GM12873 (cell line): ENCODE measurements around the gene GOLIM4.
A peak's percentile ranks its signal among the peaks of the same experiment; 100 is the strongest.

Experiments used
- TF ChIP-seq, protein P1 (sequence below): IDR thresholded peaks from 2 replicates; pipeline ENCODE4 v1.5.1; 2012; ENCODE audit warnings: low read depth, mild to moderate bottlenecking, moderate library complexity, low read length, control low read depth; ENCODE audit not compliant: insufficient read depth; ENCODE audit errors: missing control alignments

The GOLIM4 gene

DNA sequence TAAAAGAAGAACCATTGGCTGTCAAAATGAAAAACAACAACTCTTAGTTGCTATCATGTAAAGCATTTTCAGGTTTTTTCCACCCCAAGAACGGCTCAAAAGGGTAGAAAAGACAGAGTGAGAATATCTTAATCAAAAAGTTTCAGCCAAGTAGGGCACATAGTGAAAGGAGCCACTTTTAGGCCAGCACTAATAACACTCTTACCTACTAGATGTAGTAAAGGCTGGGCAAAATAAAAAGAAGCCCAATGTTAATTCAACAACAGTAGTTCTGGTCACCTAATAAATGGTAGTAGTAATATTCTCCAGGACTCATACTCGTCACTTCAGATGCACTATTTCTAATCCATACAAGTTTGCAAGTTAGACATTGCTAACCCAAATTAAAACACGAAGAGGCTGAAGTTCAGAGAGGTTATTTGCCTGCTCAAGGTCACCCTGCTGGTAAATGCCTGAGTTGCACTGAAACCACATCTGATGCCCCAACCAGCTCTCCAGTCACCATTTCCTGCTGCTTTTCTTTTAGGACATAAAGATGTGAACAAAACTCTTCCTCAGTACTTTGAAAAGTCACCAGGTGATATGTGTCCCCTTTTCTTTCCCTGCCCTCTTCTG, 7.5 kb downstream of the GOLIM4 start:
- TF ChIP-seq, protein P1, sequence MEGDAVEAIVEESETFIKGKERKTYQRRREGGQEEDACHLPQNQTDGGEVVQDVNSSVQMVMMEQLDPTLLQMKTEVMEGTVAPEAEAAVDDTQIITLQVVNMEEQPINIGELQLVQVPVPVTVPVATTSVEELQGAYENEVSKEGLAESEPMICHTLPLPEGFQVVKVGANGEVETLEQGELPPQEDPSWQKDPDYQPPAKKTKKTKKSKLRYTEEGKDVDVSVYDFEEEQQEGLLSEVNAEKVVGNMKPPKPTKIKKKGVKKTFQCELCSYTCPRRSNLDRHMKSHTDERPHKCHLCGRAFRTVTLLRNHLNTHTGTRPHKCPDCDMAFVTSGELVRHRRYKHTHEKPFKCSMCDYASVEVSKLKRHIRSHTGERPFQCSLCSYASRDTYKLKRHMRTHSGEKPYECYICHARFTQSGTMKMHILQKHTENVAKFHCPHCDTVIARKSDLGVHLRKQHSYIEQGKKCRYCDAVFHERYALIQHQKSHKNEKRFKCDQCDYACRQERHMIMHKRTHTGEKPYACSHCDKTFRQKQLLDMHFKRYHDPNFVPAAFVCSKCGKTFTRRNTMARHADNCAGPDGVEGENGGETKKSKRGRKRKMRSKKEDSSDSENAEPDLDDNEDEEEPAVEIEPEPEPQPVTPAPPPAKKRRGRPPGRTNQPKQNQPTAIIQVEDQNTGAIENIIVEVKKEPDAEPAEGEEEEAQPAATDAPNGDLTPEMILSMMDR = peak; percentile 75

DNA sequence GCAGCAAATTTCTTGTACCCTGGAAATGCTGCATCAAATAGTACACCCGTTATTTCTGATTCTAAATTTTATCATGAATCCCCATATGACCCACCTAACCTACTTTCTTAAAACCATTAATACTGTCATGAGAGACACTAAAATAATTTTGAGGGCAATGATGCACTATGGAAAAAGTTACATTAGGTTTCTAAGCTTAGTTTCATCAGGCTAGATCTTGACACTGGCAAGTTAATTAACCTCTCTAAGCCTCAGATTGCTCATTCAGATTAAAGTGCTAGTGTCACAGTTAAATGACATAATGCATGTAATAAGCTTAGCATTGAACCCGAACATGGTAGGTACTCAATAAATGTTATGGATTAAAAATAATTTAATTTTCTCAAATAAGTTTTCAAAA, 8.2 kb downstream of the GOLIM4 start:
- TF ChIP-seq, protein P1 = no peak

GRCh38 chr3:168086541-168087260, 9.0 kb downstream of the GOLIM4 start:
- TF ChIP-seq, protein P1 = no peak

DNA sequence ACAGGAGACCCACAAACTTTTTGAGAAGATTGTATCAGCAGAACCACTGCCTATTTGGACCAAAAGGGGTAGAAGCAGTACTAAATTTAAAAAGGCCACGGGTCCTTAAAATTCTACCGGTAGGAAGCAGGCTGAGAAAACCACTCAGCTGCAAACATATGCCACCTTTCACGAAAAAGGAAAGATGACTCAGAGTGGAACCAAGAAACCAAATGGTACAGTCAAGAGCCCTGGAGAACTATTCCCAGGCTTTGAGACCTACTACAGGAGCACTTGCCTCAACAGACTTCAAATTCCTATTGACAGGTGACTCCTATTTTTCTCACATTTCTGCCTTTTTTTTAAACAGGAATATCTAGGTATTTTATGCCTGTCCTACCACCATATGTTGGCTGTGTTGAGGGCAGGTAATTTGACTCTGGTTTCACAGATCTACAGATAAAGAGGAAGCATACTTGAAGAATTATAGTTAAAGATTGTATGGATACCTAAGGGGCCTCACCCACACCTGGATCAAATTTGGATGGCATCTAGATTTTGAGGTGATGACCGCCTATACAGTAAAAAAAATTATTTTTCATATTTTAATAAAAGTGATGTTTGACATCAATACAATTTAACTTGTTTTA, 10.1 kb downstream of the GOLIM4 start:
- TF ChIP-seq, protein P1 = no peak

DNA sequence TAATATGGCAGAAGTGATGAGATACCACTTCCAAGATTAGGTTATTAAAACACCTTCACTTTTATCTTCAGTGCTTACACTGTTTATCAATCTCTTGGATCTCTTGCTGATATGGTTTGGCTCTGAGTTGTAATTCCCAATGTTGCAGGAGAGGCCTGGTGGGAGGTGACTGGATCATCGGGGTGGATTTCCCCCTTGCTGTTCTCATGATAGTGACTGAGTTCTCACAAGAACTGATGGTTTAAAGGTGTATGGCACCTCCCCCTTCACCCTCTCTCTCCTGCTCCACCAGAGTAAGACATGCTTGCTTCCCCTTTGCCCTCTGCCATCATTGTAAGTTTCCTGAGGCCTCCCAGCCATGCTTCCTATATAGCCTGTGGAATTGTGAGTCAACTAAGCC, 11.8 kb downstream of the GOLIM4 start:
- TF ChIP-seq, protein P1 = no peak

DNA sequence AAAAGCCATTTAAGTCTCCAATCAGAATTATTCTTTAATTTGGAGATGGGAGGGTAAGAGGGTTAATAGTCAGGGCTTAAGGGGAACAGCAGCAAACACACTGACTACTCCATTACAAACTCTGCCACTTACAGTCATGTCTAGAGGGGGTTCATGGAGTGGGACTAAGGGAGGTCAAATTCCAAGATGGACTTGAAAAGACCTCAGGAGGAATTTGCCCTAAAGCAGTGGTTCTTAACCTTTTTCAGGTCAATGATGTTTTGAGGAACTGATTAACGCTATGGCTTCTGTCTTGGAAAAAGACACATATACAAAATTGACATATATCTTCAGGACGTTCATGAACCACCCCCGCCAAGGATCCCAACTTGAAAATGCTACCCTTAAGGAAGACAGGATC, 13.9 kb downstream of the GOLIM4 start:
- TF ChIP-seq, protein P1 = no peak

DNA sequence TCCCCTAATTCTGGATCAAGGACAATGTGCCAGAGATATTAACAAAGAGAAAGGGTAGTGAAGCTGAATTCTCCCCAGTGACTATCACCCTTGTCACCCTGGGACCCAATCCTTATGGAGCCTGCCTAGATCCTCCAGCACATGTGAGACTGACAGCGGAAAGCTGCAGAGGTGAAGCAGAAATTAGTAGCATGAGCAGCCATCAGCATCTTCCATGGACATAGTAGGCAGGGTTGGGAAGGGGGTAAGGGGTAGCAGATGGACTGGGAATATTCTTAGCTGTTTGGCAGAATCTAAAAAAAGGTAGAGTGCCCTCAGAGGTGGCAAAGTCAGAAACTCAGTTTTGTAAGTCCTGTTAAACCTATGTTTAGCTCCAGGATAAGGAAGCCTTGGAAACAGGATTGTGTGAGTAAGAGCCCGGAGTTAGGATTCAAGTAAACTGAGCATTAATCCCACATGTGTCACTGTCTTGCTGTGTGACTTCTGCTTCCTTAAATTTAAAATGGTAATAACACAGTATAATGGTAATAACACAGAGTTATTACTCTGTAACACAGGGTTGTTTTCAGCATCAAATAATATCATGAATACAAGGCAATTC, 14.5 kb downstream of the GOLIM4 start:
- TF ChIP-seq, protein P1 = no peak
